Measurements from ENCODE around the gene THYN1. TPM values are rescaled to one million over a fixed set of nuclear protein-coding genes. Genes with fewer than 3 reads are reported as not detected.
A peak's percentile ranks its signal among the peaks of the same experiment; 100 is the strongest.

The THYN1 gene
- total RNA-seq, 1 donor from 2014 or later: 33.9 TPM

GRCh38 chr11:134277183-134278001 is 24.2 kb upstream of the THYN1 start:
- Mint-ChIP-seq H3K27me3 (ENCODE audit: unreplicated experiment) (peaks cover 80% of the 10 kb centered on the region), H3K27ac (ENCODE audit: unreplicated experiment) (no peak overlapping the region)
- TF ChIP-seq CTCF (IDR thresholded peaks at IDR 0.05): no peak

GRCh38 chr11:134276396-134277182 is 23.4 kb upstream of the THYN1 start:
- Mint-ChIP-seq H3K4me3 (ENCODE audit: unreplicated experiment) (peak overlapping the region; percentile 66), H3K27ac (ENCODE audit: unreplicated experiment) (no peak overlapping the region), H3K4me1 (ENCODE audit: unreplicated experiment) (peaks cover 15% of the 10 kb centered on the region), H3K36me3 (ENCODE audit: unreplicated experiment) (no peaks in the 10 kb centered on the region), H3K27me3 (ENCODE audit: unreplicated experiment) (peaks cover 86% of the 10 kb centered on the region), H3K9me3 (ENCODE audit: unreplicated experiment) (no peaks in the 10 kb centered on the region)
- no peak for TF ChIP-seq CTCF (IDR thresholded peaks at IDR 0.05)
- peak; percentile 83 for DNase-seq (ENCODE audit: extremely low spot score, unreplicated experiment)

More at GRCh38 chr11:134277183-134278001, 24.2 kb upstream of the THYN1 start:
- no peaks in the 10 kb centered on the region for H3K9me3 Mint-ChIP-seq (ENCODE audit: unreplicated experiment)
- DNase-seq (ENCODE audit: extremely low spot score, unreplicated experiment): peak; percentile 70
- H3K4me1 Mint-ChIP-seq (ENCODE audit: unreplicated experiment): peaks cover 15% of the 10 kb centered on the region
- no peaks in the 10 kb centered on the region for H3K36me3 Mint-ChIP-seq (ENCODE audit: unreplicated experiment)
- peak overlapping the region; percentile 50 for H3K4me3 Mint-ChIP-seq (ENCODE audit: unreplicated experiment)

- Mint-ChIP-seq H3K9me3 (ENCODE audit: unreplicated experiment) (no peaks in the 10 kb centered on the region), H3K27me3 (ENCODE audit: unreplicated experiment) (peaks cover 89% of the 10 kb centered on the region), H3K27ac (ENCODE audit: unreplicated experiment) (no peak within 1 kb of the TSS), H3K36me3 (ENCODE audit: unreplicated experiment) (no peaks in the 10 kb centered on the region), H3K4me3 (ENCODE audit: unreplicated experiment) (peak within 1 kb of the TSS; percentile 66), H3K4me1 (ENCODE audit: unreplicated experiment) (peaks cover 15% of the 10 kb centered on the region)
- DNase-seq (ENCODE audit: extremely low spot score, unreplicated experiment): peak; percentile 84
- TF ChIP-seq CTCF (IDR thresholded peaks at IDR 0.05): peak; percentile 42
Observed at GRCh38 chr11:134275534-134276395, 22.6 kb upstream of the THYN1 start, which contains the start of gene GLB1L3. TSS of gene GLB1L3 (plus strand) at chr11:134276379. CDS start at chr11:134276741, 362 bp downstream.

DNA sequence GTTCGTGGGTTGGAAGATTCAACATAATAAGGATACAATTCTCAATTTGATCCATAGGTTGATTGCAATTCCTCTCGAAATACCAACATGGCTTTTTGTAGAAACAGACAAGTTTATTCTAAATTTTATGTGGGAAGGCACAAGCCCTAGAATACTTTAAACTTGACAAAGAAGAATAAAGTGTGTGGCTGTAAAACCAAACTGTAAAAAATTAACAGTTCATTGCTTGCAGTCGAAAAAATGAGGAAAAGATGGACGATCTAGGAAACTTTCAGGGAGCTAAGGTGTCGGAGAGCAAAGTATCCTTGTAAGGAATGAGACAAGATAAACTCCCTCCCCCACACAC is 22.0 kb upstream of the THYN1 start:
- no peak for DNase-seq (ENCODE audit: extremely low spot score, unreplicated experiment)
- H3K27ac Mint-ChIP-seq (ENCODE audit: unreplicated experiment): no peak overlapping the region
- H3K27me3 Mint-ChIP-seq (ENCODE audit: unreplicated experiment): peaks cover 89% of the 10 kb centered on the region
- peak overlapping the region; percentile 66 for H3K4me3 Mint-ChIP-seq (ENCODE audit: unreplicated experiment)
- H3K4me1 Mint-ChIP-seq (ENCODE audit: unreplicated experiment): peaks cover 15% of the 10 kb centered on the region
- no peaks in the 10 kb centered on the region for H3K36me3 Mint-ChIP-seq (ENCODE audit: unreplicated experiment)
- H3K9me3 Mint-ChIP-seq (ENCODE audit: unreplicated experiment): no peaks in the 10 kb centered on the region
- TF ChIP-seq CTCF (IDR thresholded peaks at IDR 0.05): no peak

Measured in osteocyte (in vitro differentiated cells).